Upper lobe of left lung (tissue), 6 donors: Measurements from ENCODE around the gene BLTP1. TPM values are rescaled to one million over a fixed set of nuclear protein-coding genes. Genes with fewer than 3 reads are reported as not detected.

Experiments
- ATAC-seq, 2 donors: fragments of 200-7000 bp; cut with Tn5 transposase; one replicate each; pipeline ENCODE4 v1.9.1; 2022; ENCODE audit warnings: mild to moderate bottlenecking in 2 of 2, moderate library complexity in 2 of 2; ENCODE audit not compliant: low FRiP score in 2 of 2
- DNase-seq, 2 donors: peaks; one replicate each; pipeline ENCODE4 v3.0.0-alpha.2; 2019 to 2020
- H3K27ac ChIP-seq, 4 donors: fragments of 200-600 bp; sonication (generic); one replicate each; pipeline ENCODE4 v1.5.1; 2016 to 2019
- H3K27me3 ChIP-seq, 4 donors: fragments of 200-600 bp; sonication (generic); one replicate each; pipeline ENCODE4 v1.5.1; 2017 to 2019
- H3K36me3 ChIP-seq, 4 donors: fragments of 200-600 bp; sonication (generic); one replicate each; pipeline ENCODE4 v1.5.1; 2016 to 2019
- H3K4me1 ChIP-seq, 4 donors: fragments of 200-600 bp; sonication (generic); one replicate each; pipeline ENCODE4 v1.5.1; 2018 to 2019
- H3K4me3 ChIP-seq, 4 donors: fragments of 200-600 bp; sonication (generic); one replicate each; pipeline ENCODE4 v1.5.1; 2017 to 2019; ENCODE audit warnings: mild to moderate bottlenecking in 2 of 4, moderate library complexity in 1 of 4
- H3K9me3 ChIP-seq, 4 donors: fragments of 200-600 bp; sonication (generic); one replicate each; pipeline ENCODE4 v1.5.1; 2018 to 2019
- EP300 ChIP-seq, 4 donors: sonication (generic); formaldehyde crosslinking; IDR thresholded peaks; one replicate each; pipeline ENCODE4 v1.5.1; 2017; ENCODE audit warnings: antibody characterized with exemption in 4 of 4, control low read depth in 2 of 4
- POLR2A ChIP-seq, 4 donors: fragments of 450-650 bp; IDR thresholded peaks; one replicate each; pipeline ENCODE4 v1.5.1; 2016 to 2017; ENCODE audit warnings: antibody characterized with exemption in 4 of 4, mild to moderate bottlenecking in 2 of 4
- POLR2AphosphoS5 ChIP-seq, 2 donors: sonication (generic); formaldehyde crosslinking; IDR thresholded peaks; one replicate each; pipeline ENCODE4 v1.5.1; 2017; ENCODE audit warnings: antibody characterized with exemption in 2 of 2
- WGBS, 2 donors: methylation state at CpG; one replicate each; pipeline ENCODE4 v1.1.5; 2017 to 2018; 5-methylcytosine and 5-hydroxymethylcytosine counted together
- total RNA-seq, 6 donors: library from RNA; depleted of rRNA in 4 of 6; stranded (reverse); fragments of >200 nt in 4 of 6; gene quantifications; one replicate each; pipeline versions ENCODE4 v1.1.0 to v1.2.1, GENCODE V29; 2016 to 2021
- TF ChIP-seq, protein P1 (sequence below), 6 experiments: fragments of 450-650 bp in 4 of 6; fragments of 200-600 bp in 2 of 6; sonication (generic) in 2 of 6; IDR thresholded peaks; one replicate each; pipeline ENCODE4 v1.5.1; 2016 to 2019; ENCODE audit warnings: antibody characterized with exemption in 6 of 6
- donor health status: DM: no; HTN: no; CAD: no; lungs with moderate emphysema.
- donor health status: DM: no; HTN: yes; CAD: no; lungs with severe emphysema.

The BLTP1 gene
- total RNA-seq, 6 donors from 2014 or later = 54.3 to 235 (median 104) TPM

DNA sequence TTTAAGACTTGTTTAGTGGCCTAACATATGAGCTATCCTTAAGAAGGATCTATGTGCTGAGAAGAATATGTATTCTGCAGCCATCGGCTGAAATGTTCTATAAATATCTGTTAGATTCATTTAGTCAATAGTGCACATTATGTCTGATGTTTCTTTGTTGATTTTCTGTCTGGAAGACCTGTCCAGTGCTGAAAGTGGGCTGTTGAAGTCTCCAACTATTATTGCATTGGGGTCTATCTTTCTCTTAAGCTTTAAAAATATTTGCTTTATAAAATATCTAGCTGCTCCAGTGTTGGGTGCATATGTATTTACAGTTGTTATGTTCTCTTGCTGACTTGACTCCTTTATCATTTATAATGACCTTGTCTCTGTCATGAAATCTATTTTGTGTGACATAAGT, 9.4 kb upstream of the BLTP1 start:
- TF ChIP-seq POLR2A (IDR thresholded peaks at IDR 0.05) = no peak
- no peak for TF ChIP-seq EP300 (IDR thresholded peaks at IDR 0.05)
- TF ChIP-seq POLR2AphosphoS5 (IDR thresholded peaks at IDR 0.05) = no peak
- TF ChIP-seq, protein P1, sequence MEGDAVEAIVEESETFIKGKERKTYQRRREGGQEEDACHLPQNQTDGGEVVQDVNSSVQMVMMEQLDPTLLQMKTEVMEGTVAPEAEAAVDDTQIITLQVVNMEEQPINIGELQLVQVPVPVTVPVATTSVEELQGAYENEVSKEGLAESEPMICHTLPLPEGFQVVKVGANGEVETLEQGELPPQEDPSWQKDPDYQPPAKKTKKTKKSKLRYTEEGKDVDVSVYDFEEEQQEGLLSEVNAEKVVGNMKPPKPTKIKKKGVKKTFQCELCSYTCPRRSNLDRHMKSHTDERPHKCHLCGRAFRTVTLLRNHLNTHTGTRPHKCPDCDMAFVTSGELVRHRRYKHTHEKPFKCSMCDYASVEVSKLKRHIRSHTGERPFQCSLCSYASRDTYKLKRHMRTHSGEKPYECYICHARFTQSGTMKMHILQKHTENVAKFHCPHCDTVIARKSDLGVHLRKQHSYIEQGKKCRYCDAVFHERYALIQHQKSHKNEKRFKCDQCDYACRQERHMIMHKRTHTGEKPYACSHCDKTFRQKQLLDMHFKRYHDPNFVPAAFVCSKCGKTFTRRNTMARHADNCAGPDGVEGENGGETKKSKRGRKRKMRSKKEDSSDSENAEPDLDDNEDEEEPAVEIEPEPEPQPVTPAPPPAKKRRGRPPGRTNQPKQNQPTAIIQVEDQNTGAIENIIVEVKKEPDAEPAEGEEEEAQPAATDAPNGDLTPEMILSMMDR (IDR thresholded peaks at IDR 0.05) = no peak
- 82% methylated on average over 1 of the region's 1 CpG for WGBS, 2 donors
- no peaks in the 10 kb centered on the region for H3K9me3 ChIP-seq
- no peak overlapping the region for H3K4me3 ChIP-seq
- H3K4me1 ChIP-seq = no peaks in the 10 kb centered on the region
- no peak overlapping the region for H3K27ac ChIP-seq
- H3K36me3 ChIP-seq = no peaks in the 10 kb centered on the region
- DNase-seq (no peak), ATAC-seq (no peak)
- H3K27me3 ChIP-seq = no peaks in the 10 kb centered on the region

DNA sequence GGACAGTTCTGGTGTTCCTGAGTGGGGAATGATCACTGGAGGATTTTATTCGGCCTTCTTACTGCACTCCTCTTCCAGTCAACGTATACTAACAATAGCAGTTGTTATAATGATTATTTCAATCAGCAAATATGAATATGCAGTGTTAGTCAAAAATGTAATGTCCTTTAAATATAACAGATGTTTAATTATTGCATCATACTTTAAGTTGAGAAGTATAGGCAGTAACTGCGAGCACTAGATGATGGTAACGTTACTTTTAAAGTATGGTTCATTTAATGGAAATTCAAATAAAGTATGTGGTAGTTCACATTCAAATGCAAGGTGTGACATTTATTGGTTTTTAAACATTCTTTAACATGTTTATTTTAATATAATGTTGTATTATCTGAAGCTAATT, 5.5 kb upstream of the BLTP1 start:
- Histone ChIP-seq H3K4me1 (peaks cover 4 to 13% (median 8%) of the 10 kb centered on the region in 4 donors), H3K4me3 (no peak overlapping the region), H3K27me3 (no peaks in the 10 kb centered on the region), H3K27ac (no peak overlapping the region), H3K9me3 (no peaks in the 10 kb centered on the region), H3K36me3 (no peaks in the 10 kb centered on the region)
- ATAC-seq (no peak), DNase-seq (no peak)
- 89 to 93% methylated on average over 4 of the region's 4 CpGs for WGBS, 2 donors
- TF ChIP-seq POLR2AphosphoS5 (IDR thresholded peaks at IDR 0.05) = no peak
- TF ChIP-seq, protein P1 (IDR thresholded peaks at IDR 0.05) = no peak

DNA sequence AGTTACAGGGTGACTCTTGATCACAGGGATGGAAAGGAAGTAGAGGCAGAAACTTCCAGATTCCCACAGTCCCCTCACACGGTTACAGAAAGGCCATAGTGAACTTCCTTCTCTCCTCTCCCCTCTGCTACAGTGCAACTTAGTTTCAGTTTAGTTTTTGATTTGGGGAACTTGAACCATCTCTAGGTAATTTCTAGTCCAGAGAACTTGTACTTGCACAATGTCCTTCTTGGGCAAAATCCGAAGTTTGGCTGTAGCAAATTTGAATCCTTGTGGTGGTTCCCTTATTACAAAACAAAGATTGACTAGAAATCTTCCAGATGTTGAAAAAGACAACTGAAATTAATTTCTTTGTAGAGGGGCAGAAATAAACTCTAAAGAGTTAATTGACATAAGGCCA, 1.2 kb upstream of the BLTP1 start:
- Histone ChIP-seq H3K4me3 (peak overlapping the region in 2 of 4 donors; percentile 61 to 66), H3K27me3 (no peaks in the 10 kb centered on the region), H3K9me3 (no peaks in the 10 kb centered on the region), H3K27ac (peak overlapping the region; percentile 40 to 97 (median 88)), H3K36me3 (peaks cover 0 to 11% (median 6%) of the 10 kb centered on the region in 4 donors), H3K4me1 (peaks cover 14 to 24% (median 17%) of the 10 kb centered on the region in 4 donors)
- WGBS, 2 donors = 57 to 70% methylated on average over 2 of the region's 2 CpGs
- TF ChIP-seq POLR2A (IDR thresholded peaks at IDR 0.05) (no peak), EP300 (IDR thresholded peaks at IDR 0.05) (no peak), POLR2AphosphoS5 (IDR thresholded peaks at IDR 0.05) (no peak)
- TF ChIP-seq, protein P1 (IDR thresholded peaks at IDR 0.05) = no peak
- DNase-seq (no peak), ATAC-seq (no peak)

DNA sequence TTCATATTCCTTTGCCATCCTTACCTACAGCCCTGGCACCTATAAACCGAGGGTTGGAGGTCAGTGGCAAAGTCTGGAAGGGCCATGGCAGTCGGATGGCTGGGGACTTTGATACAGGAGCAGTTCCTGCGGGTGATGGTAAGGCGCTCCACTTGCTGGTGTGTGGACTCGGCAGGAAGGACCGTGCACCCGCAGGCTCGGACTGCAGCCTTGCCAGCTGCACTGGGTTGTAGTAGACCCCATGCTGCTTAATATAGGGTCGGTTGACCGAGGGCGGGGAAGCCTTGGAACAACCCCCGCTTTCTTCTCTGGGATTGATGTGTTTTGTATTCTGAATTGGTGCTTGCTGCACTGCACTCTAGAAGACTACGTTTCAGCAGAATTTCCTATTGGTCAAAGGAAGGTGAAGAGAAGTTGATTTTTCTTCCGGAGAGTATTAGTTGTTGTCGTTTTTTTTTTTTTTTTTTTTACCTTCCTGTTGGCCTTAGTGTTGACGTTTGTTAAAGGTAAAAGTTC, 638 bp downstream of the BLTP1 start:
- peak; percentile 57 to 79 for DNase-seq
- peaks cover 20 to 33% (median 23%) of the 10 kb centered on the region in 4 donors for H3K4me1 ChIP-seq

More for the DNA sequence above, 638 bp downstream of the BLTP1 start:
- peak overlapping the region; percentile 37 to 73 (median 64) for H3K4me3 ChIP-seq
- peaks cover 0 to 13% (median 8%) of the 10 kb centered on the region in 4 donors for H3K36me3 ChIP-seq
- 0 to 1% methylated on average over 9 to 16 of the region's 16 CpGs for WGBS, 2 donors
- TF ChIP-seq, protein P1 (IDR thresholded peaks at IDR 0.05) = no peak
- TF ChIP-seq POLR2A (IDR thresholded peaks at IDR 0.05) (no peak), POLR2AphosphoS5 (IDR thresholded peaks at IDR 0.05) (no peak)
- H3K9me3 ChIP-seq = no peaks in the 10 kb centered on the region
- ATAC-seq = peak; percentile 61 to 74
- no peaks in the 10 kb centered on the region for H3K27me3 ChIP-seq
- H3K27ac ChIP-seq = peak overlapping the region; percentile 86 to 97 (median 92)
